Stimulated activated naive CD8-positive, alpha-beta T cell treated with anti-CD3 and anti-CD28 coated beads, Interleukin-15, amount 100 ng/mL, for 72 hours (primary cell): ENCODE measurements around the gene AFF3.
"Not testable (repeated sequence)": the region's sequence is repeated elsewhere in the genome, so short reads cannot be mapped to it uniquely, and the experiment has no call there.

Source experiments
- ATAC-seq: fragments of 150-1000 bp; cut with Tn5 transposase; 2 replicates; pipeline ENCODE4 v1.10.0; 2021; ENCODE audit warnings: mild to moderate bottlenecking, moderate library complexity
- DNase-seq, 2 donors: peaks; one replicate each; pipeline ENCODE4 v3.0.0; 2021 to 2022
- H3K27ac Mint-ChIP-seq, 2 donors: one replicate each; pipeline ENCODE4 v1.8.0; 2022; ENCODE audit warnings: mild to moderate bottlenecking in 2 of 2, mixed read lengths in 2 of 2, moderate library complexity in 2 of 2
- H3K27me3 Mint-ChIP-seq: one replicate; pipeline ENCODE4 v1.8.0; 2022; ENCODE audit warnings: mixed read lengths
- H3K4me1 Mint-ChIP-seq: one replicate; pipeline ENCODE4 v1.8.0; 2022; ENCODE audit warnings: mild to moderate bottlenecking, mixed read lengths
- H3K4me3 Mint-ChIP-seq, 2 donors: one replicate each; pipeline ENCODE4 v1.8.0; 2022; ENCODE audit warnings: mild to moderate bottlenecking in 2 of 2, mixed read lengths in 2 of 2, moderate library complexity in 1 of 2
- H3K9me3 Mint-ChIP-seq, 2 donors: one replicate each; pipeline ENCODE4 v1.8.0; 2022; ENCODE audit warnings: mixed read lengths in 2 of 2

The AFF3 gene

DNA sequence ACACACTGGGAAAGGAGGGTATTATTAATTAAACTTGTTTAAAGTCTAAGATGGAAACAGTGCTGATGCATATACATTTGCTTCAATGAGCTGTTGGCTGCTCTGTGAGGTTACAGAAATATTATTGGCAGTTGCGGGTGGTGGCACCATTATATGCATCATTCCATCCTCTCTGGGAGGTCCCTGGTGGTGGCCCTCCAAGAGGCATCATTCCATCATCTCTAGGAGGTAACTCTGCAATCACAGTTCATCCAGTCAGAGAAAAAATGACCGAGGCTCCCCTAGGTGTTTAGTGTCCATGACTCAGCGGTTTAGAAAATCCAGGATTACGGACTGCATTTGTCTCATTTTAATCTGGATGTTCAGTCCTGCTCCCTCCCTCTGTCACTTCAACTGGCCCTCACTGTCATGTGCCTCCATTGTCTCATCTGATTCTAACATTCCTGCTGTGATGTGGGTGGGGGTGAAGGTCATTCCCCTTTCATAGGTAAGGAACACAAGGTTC, 15.4 kb downstream of the AFF3 start:
- DNase-seq (no peak), ATAC-seq (no peak)
- Mint-ChIP-seq H3K27me3 (no peaks in the 10 kb centered on the region), H3K27ac (no peak overlapping the region), H3K9me3 (peaks cover 4 to 6% of the 10 kb centered on the region in 2 donors), H3K4me1 (no peaks in the 10 kb centered on the region), H3K4me3 (no peak overlapping the region)

DNA sequence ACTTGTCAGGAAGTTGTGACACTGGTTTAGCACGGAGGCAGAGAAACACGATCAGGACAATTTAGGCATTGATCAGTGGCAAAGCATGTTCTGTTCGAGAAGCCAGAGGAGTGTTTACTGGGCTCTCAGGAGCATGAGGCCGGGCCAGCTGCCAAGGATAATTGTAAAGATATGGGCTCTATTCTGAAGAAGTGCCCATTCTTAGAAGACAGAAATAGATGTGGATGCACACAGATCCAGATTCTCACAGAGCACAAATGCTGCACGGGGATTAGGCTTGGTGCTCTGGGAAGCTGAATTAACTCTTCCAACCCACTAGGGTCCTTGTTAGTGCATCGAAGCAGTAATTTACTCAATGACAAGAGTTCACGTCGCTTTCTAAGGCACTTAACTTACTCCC, 16.2 kb downstream of the AFF3 start:
- Mint-ChIP-seq H3K4me1 (no peaks in the 10 kb centered on the region), H3K27ac (no peak overlapping the region), H3K9me3 (peaks cover 4 to 9% of the 10 kb centered on the region in 2 donors), H3K27me3 (peaks cover 4% of the 10 kb centered on the region), H3K4me3 (no peak overlapping the region)
- ATAC-seq (no peak), DNase-seq (no peak)

GRCh38 chr2:100125626-100126025, 16.8 kb downstream of the AFF3 start:
- DNase-seq (no peak), ATAC-seq (no peak)
- Mint-ChIP-seq H3K4me3 (no peak overlapping the region), H3K27ac (no peak overlapping the region), H3K4me1 (no peaks in the 10 kb centered on the region), H3K27me3 (peaks cover 8% of the 10 kb centered on the region), H3K9me3 (peaks cover 4 to 15% of the 10 kb centered on the region in 2 donors)

GRCh38 chr2:100124761-100125160, 17.6 kb downstream of the AFF3 start:
- H3K4me3 Mint-ChIP-seq: no peak overlapping the region
- ATAC-seq: no peak
- H3K27me3 Mint-ChIP-seq: peaks cover 8% of the 10 kb centered on the region
- no peak overlapping the region for H3K27ac Mint-ChIP-seq
- H3K9me3 Mint-ChIP-seq: peaks cover 4 to 15% of the 10 kb centered on the region in 2 donors
- DNase-seq: no peak
- H3K4me1 Mint-ChIP-seq: no peaks in the 10 kb centered on the region

DNA sequence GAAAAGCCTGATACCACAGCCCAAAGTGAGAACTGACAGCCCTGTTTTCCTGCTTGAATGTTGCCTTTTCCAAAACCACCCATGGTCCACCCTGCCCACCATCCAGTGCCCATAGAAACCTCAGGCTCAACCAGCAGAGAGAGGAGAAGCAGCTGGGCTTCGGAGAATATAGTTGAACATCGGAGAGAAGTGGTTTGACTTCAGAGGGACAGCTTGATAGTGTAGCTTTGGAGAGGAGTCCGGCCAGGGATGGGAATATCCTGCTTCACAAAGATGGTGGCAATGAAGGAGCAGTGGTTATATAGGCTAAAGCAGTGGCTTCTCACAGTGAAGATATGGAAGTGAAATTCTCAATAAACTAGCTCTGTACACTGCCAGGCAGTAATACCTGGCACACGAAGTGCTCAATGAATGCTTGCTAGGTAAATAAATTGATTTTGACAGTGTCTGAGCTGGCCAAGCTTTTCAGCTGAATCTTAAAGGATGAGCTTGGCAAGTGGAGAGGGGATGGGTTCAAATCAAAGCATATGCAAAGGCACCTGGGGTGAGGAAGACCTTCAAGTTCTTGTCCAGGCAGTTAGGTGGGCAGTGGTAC, 21.2 kb downstream of the AFF3 start:
- Mint-ChIP-seq H3K9me3 (peaks cover 13 to 27% of the 10 kb centered on the region in 2 donors), H3K4me3 (no peak overlapping the region), H3K27ac (no peak overlapping the region), H3K4me1 (no peaks in the 10 kb centered on the region), H3K27me3 (peaks cover 18% of the 10 kb centered on the region)
- no peak for DNase-seq
- ATAC-seq: no peak

DNA sequence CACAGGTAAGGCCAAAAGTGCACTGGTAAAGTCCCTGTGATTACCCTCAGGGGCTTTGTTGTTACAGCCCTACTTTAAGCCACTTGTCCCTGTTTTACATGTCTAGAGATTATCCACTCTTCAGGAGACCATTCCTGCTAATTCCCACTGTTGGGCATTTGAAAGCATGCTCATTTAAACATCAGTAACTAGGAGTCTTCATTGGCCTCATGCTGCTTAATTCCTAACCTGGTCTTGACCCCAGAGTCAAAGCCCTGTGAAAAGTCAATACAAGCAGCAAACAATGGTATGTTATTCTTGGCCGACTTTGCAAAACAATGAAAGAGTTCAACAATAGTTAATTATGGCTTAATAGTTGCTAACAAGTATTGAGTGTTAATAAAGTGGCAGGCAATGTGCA, 23.2 kb downstream of the AFF3 start:
- peaks cover 13 to 32% of the 10 kb centered on the region in 2 donors for H3K9me3 Mint-ChIP-seq
- H3K27me3 Mint-ChIP-seq: peaks cover 18% of the 10 kb centered on the region
- no peak overlapping the region for H3K27ac Mint-ChIP-seq
- no peaks in the 10 kb centered on the region for H3K4me1 Mint-ChIP-seq
- H3K4me3 Mint-ChIP-seq: no peak overlapping the region
- no peak for DNase-seq
- no peak for ATAC-seq

DNA sequence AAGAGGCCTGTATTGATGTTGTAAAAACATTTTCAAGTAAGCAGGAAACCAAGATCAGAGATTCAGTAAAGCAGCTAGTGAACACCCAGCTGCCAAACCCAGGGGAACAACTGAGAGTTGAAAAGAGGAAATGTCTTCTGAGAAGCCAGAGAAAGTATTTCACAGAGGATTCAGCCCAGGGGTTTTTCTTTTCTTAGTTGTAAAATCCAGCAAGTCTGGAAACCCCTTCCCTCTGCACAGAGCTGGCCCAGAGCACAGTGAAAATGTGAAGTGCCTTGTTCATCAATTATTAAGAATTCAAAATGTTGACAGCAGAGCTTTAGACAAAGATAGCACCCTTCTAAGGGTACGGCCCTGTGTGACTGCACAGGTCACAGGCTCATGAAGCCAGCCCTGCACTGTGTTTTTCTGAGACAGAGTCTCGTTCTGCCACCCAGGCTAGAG, 28.4 kb downstream of the AFF3 start:
- Mint-ChIP-seq H3K9me3 (peaks cover 8 to 18% of the 10 kb centered on the region in 2 donors), H3K27ac (no peak overlapping the region), H3K4me1 (peaks cover 9% of the 10 kb centered on the region), H3K4me3 (no peak overlapping the region), H3K27me3 (peaks cover 19% of the 10 kb centered on the region)
- DNase-seq (no peak), ATAC-seq (peak; percentile 23)

- ATAC-seq: no peak
These were observed 31.8 kb downstream of the AFF3 start for GRCh38 chr2:100110614-100111000.

GRCh38 chr2:100109986-100110613, 32.3 kb downstream of the AFF3 start:
- DNase-seq (no peak), ATAC-seq (no peak)
- Mint-ChIP-seq H3K27me3 (peaks cover 43% of the 10 kb centered on the region), H3K4me3 (no peak overlapping the region), H3K27ac (no peak overlapping the region), H3K4me1 (peaks cover 17% of the 10 kb centered on the region), H3K9me3 (no peaks in the 10 kb centered on the region)

More at GRCh38 chr2:100110614-100111000, 31.8 kb downstream of the AFF3 start:
- peaks cover 38% of the 10 kb centered on the region for H3K27me3 Mint-ChIP-seq
- H3K4me3 Mint-ChIP-seq: no peak overlapping the region
- no peaks in the 10 kb centered on the region for H3K9me3 Mint-ChIP-seq
- peaks cover 13% of the 10 kb centered on the region for H3K4me1 Mint-ChIP-seq
- no peak overlapping the region for H3K27ac Mint-ChIP-seq
- no peak for DNase-seq

- H3K4me3 Mint-ChIP-seq, H3K9me3 Mint-ChIP-seq, ATAC-seq, DNase-seq: not testable (repeated sequence)
- H3K27me3 Mint-ChIP-seq: peaks cover 43% of the 10 kb centered on the region
- H3K4me1 Mint-ChIP-seq: peaks cover 12% of the 10 kb centered on the region
- peak overlapping the region in 1 of 2 donors; percentile 13 for H3K27ac Mint-ChIP-seq
These were observed 33.8 kb downstream of the AFF3 start for GRCh38 chr2:100108648-100109020.

GRCh38 chr2:100107906-100108647, 34.3 kb downstream of the AFF3 start:
- ATAC-seq: no peak
- peaks cover 8% of the 10 kb centered on the region for H3K4me1 Mint-ChIP-seq
- no peak for DNase-seq
- no peak overlapping the region for H3K4me3 Mint-ChIP-seq
- peaks cover 43% of the 10 kb centered on the region for H3K27me3 Mint-ChIP-seq
- H3K27ac Mint-ChIP-seq: peak overlapping the region in 1 of 2 donors; percentile 13
- H3K9me3 Mint-ChIP-seq: no peaks in the 10 kb centered on the region

DNA sequence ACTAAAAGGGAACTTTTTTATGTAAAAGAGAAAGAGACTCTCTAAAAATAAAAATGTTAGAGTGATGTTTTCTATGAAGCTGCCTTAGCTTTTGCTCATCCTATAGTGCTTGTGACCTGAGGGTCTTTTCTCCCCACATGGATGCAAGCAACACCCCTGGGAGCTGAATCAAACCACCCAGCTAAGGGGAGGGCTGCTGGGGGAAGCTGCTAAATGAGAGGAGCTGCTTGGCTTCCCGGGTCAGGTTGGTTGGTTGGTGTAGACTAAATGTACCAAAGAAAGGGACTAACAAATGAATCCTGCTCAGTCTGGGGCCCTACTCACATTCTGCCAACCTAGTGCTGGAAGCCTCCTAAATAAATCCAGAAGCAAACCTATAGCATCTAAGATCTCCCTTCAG, 35.0 kb downstream of the AFF3 start:
- Mint-ChIP-seq H3K4me1 (peaks cover 8% of the 10 kb centered on the region), H3K9me3 (no peaks in the 10 kb centered on the region), H3K27me3 (peaks cover 43% of the 10 kb centered on the region), H3K27ac (no peak overlapping the region), H3K4me3 (no peak overlapping the region)
- ATAC-seq: no peak
- no peak for DNase-seq

GRCh38 chr2:100106460-100106859, 35.9 kb downstream of the AFF3 start:
- Mint-ChIP-seq H3K4me3 (no peak overlapping the region), H3K4me1 (peaks cover 8% of the 10 kb centered on the region), H3K27me3 (peaks cover 43% of the 10 kb centered on the region), H3K27ac (no peak overlapping the region), H3K9me3 (no peaks in the 10 kb centered on the region)
- ATAC-seq (no peak), DNase-seq (no peak)

DNA sequence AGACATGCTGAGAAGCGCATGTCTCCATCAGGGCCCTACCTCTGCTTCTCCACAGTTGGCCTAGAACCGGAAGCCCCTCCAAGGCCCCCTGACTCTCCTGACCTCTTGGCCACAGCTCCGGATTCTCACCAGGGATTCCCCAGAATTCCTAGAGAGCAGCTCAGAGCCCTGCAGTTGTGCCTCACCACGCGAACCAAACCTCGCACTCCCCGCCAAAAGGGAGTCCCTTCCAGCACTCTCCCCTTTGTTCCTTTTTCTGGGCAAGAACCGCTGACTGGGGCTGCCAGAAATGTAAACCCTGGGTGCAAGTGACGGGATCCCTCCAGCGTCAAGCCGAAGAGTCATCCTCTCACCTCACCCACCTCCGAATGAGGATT, 36.7 kb downstream of the AFF3 start:
- DNase-seq (no peak), ATAC-seq (no peak)
- Mint-ChIP-seq H3K9me3 (no peaks in the 10 kb centered on the region), H3K4me3 (peak overlapping the region; percentile 73 to 79), H3K27me3 (peaks cover 43% of the 10 kb centered on the region), H3K4me1 (peaks cover 8% of the 10 kb centered on the region), H3K27ac (no peak overlapping the region)

DNA sequence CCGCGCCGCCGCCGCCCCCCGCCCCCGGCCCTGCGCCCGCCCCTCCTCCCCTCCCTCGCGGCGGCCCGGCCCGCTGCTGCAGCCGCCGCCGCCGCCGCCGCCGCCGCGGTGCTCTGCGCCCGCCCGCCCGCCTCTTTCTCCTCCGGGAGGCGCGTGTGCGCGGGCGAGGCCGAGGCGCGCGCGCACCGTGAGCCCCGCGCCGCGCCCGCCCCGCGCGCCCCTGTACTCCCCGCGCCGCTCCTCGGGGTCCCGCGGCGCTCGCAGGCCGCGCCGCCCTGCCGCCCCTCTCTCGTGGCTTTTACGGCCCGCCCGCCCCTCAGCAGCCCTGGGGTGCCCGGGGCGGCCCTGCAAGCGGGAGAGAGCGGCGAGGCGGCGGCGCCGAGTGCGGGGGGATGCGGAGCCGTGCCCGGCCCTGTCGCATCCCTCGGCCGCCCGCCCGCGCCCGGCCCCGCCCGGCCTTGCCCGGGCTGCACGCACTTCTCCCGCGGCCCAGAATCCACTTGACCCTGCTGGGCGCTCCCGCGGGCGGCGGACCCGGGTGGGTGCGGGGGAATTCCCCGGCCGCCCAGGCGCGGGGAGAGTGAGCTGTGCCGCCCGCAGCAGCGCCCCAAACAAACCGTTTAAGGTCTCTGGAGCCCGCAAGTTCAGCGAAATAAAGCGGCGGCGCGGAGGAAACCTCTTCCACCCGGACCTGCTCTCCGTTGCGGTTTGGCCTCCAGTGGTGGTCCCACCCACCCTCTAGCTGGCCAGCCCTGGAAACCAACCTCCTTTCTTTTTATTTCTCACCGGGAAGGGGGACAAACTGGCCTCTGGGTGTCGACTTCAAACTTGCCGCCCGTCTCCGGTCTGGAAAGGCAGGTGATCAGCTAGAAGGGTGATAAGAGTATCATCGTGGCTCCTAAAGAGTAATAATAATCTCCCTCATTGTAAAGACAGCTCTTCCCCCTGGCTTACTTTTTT, 37.4 kb downstream of the AFF3 start:
- Mint-ChIP-seq H3K9me3 (no peaks in the 10 kb centered on the region), H3K4me1 (peaks cover 13% of the 10 kb centered on the region), H3K4me3 (peak overlapping the region; percentile 73 to 79), H3K27me3 (peaks cover 39% of the 10 kb centered on the region), H3K27ac (no peak overlapping the region)
- DNase-seq (no peak), ATAC-seq (peak; percentile 64)
